ENCODE results near the gene KIF9.
"Not testable (repeated sequence)": the region's sequence is repeated elsewhere in the genome, so short reads cannot be mapped to it uniquely, and the experiment has no call there.

Gene KIF9, protein sequence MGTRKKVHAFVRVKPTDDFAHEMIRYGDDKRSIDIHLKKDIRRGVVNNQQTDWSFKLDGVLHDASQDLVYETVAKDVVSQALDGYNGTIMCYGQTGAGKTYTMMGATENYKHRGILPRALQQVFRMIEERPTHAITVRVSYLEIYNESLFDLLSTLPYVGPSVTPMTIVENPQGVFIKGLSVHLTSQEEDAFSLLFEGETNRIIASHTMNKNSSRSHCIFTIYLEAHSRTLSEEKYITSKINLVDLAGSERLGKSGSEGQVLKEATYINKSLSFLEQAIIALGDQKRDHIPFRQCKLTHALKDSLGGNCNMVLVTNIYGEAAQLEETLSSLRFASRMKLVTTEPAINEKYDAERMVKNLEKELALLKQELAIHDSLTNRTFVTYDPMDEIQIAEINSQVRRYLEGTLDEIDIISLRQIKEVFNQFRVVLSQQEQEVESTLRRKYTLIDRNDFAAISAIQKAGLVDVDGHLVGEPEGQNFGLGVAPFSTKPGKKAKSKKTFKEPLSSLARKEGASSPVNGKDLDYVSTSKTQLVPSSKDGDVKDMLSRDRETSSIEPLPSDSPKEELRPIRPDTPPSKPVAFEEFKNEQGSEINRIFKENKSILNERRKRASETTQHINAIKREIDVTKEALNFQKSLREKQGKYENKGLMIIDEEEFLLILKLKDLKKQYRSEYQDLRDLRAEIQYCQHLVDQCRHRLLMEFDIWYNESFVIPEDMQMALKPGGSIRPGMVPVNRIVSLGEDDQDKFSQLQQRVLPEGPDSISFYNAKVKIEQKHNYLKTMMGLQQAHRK

DNA sequence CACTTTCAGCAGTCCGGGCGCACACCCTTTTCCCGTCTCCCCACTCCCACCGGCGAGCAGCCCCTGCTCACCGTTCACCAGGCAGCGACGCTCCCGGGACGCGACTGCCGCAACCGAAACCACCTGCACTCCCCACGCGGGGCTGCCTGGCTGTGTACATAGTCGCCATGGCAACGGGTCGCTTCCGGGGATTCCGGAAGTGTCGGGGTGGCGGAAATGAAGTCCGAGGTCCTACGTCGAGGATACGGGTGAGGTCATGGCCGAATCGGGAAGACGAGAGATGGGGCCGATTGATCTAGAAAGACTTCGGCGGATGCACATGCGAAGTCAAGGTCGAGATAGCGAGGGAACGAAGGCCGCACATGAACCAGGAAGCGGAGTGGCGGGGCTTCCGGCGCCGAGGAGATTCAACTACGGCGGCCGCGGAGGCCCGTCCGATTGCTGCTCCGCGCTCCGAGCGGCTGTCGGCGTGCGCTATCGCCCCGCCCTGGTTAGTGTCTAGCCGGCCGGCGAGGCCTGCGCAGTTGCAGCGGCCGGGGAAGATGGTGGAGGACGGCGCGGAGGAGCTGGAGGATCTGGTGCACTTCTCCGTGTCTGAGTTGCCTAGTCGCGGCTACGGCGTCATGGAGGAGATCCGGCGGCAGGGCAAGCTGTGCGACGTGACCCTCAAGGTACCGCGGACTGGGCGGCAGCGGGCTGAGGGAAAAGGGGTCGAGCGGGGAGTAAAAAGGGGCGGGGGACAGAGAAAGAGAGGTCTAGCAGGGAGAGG, at the start of gene KIF9, which contains the start of gene KLHL18:
Gene KIF9 (minus strand): TSS at position 376 of the 769 bp plus-strand sequence. CDS start 5,425 bp downstream, outside the sequence.
Gene KLHL18 (plus strand): TSS at position 521 of the 769 bp plus-strand sequence. CDS start 22 bp downstream, at position 543.
- DNase-seq: peak; percentile 96 to 98

DNA sequence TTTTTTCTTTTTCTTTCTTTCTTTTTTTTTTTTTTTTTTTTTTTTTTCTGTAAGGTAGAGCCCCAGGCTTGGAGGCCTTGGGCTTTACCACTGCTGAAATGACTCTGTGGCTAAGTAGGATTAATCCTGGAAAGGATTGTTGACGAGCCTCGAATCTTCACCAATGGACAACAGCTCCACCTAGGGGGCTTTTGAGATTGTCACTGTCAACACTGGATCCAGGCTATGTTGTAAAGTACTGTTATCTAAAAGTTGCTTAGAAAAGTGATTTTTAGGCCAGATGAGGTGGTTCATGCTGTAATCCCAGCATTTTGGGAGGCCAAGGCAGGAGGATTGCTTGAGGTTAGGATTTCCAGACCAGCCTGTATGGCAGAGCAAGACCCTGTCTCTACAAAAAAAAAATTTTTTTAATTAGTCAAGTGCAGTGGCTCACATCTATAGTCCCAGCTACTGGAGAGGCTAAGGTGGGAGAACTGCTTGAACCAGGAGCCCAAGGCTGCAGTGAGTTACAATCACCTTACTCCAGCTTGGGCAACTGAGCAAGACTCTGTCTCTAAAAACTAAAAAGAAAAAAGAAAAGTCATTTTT, 41.8 kb upstream of the KIF9 start:
- DNase-seq: peak; percentile 29 to 62

DNA sequence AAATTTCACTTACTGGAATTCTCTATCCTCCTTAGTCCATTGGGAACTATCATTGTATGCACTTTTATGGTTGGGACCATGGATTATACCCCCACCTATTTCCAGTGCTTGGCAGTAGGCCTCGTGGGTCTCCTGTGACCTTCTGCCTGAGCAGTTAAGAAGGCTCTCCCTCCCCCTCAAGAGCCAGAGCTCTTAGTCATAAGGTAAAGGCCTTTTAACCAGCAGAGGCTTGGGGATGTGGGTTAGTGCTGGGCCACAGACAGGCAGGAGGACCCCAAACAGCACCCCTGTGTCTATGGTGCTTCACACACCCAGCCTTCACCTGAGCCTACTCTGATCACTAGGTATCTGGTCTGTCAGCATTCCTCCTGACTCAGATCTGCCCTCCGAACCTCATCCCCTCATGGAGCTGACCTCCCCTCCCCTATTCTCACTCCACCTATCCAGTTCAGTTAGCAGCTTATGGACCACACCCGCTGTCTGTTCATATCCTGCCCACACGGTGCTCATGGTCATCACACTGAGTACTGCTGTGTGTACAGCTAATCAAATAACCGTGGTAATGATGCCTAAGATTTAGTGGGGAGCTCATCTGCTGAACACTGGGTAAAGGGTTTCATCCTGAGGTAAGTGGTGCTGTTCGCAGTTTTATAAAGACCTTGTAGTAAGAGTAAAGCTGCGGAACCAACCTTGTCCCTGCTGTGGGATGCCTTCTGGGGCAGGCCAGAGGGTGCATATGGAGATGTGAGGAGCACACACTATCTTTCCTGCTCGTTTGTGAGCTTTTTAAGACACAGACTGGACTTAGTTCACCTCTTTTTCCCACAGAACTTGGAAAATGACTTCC, 41.1 kb upstream of the KIF9 start:
- DNase-seq: no peak

DNA sequence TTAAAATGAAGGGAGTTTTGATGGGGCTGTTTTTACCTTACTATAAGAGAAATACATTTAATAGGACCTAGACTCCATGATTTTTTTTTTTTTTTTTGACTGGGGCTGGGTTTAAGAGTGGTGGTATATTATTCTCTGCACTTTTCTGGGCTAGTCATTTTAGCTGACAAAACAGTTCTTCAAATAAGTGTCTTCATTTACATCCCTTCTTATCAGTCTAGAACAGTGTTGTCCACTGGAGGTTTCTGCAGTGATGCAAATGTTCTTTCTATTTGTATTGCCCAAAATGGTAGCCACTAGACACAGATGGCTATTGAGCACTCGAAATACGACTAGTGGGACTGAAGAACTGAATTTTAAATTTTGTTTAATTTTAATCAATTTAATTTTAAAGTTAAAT, 37.4 kb upstream of the KIF9 start:
- DNase-seq: no peak

DNA sequence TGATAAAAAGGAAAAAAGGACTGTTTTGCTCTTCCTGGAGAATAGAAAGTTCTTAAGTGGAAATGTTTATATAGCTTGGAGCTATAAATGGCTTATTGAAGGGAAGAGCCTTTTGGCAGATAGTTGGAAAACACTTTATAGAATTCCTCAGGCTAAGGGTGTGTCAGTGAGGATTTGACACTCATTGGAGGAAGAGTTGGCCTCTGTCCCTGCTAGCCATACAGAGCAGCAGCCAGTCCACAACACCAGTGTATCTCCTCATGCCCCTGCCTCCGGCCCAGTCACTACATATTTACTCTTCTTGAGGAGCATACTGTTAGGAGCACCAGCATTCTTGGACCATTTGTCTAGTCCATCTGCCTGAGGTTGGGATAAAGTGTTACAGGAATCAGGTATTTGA, 36.3 kb upstream of the KIF9 start:
- no peak for DNase-seq

DNA sequence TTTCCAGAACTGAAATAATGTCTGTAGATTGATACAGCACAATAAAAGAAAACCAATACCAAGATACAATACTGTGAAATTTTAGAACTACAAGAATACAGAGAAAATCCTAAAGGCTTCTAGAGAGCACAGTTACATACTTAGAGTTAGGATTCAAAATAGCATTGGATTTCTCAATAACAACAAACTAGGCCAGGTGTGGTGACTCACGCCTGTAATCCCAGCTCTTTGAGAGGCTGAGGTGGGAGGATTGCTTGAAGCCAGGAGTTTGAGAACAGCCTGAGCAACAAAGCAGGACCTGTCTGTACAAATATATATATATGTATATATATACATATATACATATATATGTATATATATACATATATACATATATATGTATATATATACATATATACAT, 33.6 kb upstream of the KIF9 start:
- DNase-seq: not testable (repeated sequence)

DNA sequence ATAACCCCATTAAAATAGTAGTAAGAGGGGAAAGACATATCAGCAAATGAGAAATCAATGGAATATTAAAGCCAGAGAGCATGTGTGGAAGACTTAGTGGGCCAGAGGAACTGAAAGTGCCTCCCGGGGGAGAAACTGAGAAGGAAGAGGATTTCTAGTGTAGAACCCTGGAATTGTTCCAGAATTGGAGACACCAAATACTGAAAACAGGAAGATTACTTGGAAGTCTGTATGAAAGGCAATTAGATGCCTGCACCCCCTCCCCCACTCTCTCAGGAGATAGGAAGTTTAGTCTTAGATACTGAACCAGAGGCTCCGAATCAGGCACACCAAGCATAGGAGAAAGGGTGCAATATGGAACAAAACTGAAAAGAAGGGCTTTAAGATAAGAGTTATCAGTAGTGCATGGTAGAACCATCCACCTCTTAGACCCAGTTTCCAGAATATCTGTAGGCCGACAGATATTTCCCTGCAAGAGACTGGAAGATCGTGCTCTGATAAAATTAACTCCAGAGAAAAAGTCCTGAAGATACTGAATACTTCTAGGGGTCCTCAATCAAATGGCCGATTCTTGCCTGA, 32.6 kb upstream of the KIF9 start:
- no peak for DNase-seq

DNA sequence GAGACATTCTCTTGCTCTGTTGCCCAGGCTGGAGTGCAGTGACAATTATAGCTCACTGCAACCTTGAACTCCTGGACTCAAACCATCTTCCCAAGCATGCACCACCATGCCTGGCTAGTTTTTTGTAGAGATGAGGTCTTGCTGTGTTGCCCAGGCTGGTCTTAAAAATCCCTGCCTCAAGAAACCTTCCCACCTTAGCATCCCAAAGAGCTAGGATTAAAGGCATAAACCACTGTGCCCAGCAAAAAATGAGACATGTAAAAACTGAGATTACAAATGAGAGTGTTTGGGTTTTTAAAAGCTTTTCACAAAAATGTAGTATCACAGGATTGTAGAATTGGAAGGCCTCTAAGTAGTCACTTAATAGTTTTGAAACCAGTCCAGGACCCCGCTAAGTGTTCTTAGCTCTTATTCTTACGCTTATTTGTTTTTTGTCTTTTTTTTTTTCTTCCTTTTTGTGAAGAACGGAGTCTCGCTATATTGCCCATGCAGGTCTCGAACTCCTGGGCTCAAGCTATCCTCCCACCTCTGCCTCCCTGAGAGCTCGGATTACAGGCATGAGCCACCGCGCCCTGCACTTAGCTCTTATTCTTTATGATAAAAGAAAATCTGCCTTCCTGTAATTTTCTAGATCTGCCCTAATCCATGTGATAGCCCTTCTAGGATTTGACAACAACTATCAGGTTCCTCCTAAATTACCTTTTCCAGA, 31.6 kb upstream of the KIF9 start:
- no peak for DNase-seq

DNA sequence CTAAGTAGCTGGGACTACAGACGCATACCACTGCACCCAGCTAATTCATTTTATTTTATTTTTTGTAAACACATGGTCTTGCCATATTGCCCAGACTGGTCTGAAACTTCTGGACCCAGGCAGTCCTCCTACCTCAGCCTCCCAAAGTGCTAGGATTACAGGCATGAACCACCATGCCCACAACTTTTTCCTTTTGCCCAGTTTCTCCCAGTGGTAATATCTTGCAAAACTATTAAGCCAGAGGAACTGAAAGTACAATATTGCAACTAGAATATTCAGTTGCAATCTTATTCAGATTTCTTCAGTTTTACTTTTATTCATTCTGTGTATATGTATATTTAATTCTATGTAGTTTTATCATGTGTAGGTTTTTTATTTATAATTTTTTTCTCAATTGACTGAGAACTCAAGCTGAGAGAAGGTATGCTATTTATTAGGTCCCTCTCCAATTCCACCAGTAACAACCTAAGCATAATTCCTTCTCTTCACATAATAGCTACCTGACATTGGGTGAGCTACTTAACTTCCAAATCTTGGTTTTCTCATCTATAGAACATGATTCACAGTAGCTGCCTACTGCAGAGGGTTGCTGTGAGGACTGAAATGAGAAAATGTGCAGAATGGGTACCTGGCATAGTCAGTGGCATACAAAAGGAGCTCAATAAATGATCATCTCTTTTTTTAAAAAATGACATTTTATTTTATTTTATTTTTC, 30.9 kb upstream of the KIF9 start:
- no peak for DNase-seq

DNA sequence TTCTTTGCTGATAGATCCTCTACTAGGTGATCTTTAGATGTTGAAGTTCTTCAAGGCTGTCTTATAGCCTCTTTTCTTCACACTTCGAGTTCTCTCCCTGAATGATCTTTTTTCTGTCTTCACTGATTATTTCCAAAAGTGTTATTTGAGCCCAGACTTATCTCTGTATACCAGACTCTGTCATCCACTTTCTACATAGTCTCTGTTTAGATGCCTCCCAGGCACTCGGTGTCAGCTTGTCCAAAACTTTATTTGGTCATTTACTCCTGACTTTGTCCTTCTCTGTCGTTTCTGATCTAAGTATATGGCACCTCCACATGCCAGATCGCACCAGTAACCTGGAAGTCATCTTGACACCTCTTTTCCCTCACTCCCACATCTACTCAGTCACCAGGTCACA, 27.8 kb upstream of the KIF9 start:
- DNase-seq: no peak

DNA sequence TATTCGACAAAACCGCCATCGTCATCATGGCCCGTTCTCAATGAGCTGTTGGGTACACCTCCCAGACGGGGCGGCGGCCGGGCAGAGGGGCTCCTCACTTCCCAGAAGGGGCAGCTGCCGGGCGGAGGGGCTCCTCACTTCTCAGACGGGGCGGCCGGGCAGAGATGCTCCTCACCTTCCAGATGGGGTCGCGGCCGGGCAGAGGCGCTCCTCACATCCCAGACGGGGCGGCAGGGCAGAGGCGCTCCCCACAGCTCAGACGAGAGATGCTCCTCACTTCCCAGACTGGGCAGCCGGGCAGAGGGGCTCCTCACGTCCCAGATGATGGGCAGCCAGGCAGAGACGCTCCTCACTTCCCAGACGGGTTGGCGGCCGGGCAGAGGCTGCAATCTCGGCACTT, 26.6 kb upstream of the KIF9 start:
- not testable (repeated sequence) for DNase-seq

DNA sequence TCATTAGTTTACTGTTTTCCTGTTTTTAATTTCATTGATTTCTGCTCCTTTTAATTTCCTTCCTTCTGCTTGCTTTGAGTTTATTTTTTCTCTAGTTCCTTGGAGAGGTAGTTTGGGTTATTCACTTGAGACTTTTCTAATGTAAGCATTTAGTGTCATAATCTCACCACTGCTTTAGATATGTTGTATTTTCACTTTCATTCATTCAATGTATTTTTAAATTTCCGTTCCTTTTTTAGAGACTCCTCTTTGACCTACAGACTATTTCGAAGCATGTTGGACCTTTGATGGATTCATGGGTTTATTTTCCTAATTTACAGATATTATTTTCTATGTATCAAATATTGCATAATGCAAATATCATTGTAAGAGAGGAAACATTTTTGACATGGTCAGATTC, 23.4 kb upstream of the KIF9 start:
- no peak for DNase-seq

DNA sequence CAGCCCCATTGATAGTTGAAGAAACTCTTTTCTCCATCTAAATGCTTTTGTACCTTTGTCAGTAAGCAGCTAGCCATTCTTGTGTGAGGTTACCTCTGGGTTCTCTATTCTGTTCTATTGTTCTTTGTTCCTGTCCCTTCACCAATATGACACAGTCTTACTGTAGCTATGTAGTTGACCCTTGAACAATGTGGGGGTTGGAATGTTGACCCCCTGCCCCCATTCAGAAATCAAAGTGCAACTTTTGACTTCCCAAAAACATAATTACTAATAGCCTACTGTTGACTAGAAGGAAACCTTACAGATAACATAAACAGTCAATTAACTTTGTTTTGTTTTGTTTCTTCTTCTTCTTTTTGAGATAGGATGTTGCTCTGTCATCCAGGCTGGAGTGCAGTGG, 18.9 kb upstream of the KIF9 start:
- DNase-seq: no peak

DNA sequence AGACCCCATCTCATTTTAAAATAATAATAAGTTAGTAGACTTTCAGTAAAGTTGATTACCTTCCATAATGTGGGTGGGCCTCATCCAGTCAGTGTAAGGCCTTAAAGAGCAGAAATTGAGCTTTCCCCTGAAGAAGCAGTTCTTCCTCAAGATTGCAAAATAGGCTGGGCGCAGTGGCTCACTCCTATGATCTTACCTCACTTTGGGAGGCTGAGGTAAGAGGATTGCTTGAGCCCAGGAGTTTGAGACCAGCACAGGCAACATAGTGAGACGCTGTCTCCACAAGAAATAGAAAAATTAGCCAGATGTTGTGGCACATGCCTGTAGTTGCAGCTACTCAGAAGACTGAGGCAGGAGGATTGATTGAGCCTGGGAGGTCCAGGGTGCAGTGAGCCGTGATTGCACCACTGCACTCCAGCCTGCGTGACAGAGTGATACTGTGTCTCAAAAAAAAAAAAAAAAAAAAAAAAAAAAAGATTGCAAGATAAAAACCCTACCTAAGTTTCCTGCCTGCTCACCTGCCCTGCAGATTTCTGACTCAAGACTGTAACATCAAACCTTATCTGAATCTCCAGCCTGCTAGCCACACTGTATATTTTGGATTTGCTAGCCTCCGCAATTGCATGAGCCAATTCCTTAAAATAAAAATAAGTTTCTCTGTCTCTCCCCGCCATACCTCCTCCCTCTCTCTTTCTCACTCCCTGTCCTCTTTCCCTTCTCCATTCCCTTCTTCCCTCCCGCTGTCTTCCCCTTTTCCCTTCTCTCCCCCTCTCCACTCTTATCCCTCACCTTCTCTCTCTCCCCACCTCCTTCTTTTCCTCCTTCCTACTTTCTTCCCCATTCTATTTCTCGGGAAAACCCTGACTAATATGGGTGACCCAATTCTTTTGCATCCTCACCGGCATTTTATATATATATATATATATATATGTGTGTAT, 17.1 kb upstream of the KIF9 start:
- no peak for DNase-seq

DNA sequence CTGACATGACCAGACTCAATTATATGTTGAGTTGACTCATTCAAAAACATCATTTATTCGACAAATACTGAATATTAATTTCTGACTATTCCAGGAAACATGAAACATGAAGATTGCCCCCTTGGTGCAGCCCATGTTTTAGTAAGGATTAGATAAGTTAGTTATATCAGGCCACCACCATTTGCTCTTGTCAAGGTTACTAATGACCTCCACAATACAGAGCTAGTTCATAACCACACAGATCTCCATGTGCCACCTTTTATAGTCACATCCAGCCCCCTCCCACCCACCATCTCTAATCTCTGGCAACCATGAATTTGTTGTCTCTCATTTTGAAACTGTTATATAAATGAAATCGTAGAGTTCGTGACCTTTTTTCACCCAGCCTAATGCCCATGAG, 15.8 kb upstream of the KIF9 start:
- DNase-seq: no peak

DNA sequence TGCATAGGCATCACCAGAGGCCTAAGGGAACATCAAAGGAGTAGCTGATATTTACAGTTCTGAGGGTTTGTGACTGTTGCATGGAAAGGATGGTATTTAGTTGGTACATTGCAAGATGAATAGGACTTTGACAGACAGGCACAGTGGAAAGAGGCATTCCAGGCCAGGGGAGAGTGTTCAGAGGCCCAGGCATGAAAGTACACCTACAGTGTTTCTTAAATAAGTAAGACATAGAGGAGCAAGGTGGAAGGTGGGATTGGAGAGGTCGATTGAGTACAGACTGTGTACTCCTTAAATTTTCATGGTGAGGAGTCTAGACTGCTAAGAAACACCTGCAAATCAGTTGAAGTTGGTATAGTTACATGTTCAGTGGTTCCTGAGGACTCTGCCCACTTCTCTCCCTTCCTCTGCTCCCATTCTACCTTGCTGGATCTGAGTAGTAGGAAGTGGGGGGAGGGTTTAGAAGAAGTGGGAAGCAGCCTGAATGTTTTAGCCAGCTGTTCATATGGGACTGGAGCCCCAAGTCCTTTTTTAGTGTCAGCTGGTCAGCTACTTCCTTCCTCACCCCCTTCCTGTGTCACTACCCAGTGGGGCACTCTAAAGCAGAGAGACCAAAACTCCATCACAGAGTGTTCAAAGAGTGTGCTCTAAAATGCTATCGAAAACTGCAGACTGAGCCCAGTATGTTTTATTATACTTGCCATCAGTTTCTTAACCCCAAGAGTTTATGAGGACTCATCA, 14.1 kb upstream of the KIF9 start:
- DNase-seq: no peak

DNA sequence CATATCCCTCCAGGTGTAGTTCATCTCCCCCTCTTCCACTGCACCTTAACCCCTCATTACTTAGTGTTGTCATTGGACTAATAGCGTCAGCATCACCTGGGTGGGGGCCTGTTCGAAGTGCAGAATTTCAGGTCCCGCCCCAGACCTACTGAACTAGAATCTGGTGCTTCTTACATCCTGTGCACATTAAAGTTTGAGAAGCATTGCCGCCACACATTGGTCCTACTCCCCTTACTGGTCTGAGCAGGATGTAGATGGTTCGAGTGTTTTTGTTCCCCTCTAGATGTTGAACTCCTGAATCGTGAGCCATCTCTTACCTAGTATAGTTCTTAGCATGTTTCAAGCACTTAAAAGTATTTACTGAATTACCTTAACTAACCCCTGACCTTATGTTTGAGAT, 13.4 kb upstream of the KIF9 start:
- no peak for DNase-seq

DNA sequence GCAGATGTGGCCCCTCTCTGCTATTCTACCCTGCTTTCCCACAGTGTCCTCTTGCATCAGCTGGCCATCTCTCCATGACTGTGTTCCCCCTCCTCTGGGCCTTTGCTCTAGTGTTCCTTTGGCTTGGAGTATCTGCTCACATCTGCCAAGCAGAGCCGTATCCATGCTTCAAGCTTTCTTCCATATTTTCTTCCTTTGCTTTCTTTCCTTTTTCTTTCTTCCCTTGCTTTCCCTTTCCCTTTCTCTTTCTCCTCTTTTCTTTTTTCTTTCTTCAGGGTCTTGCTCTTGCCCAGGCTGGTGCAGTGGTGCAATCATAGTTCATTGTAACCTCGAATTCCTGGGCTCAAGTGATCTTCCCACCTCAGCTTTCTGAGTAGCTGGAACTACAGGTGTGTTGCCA, 12.7 kb upstream of the KIF9 start:
- no peak for DNase-seq
